HL-60/S4 treated with retinoic acid at 250 ng/mL for 4 days and 3 days (cell line): ENCODE data around the gene ZNF345.

Source experiments
- in situ Hi-C: fragments of 300-500 bp; cut with MboI; formaldehyde crosslinking; loops from 2 replicates; pipeline ENCODE4 v1.7.0; 2022; ENCODE audit warnings: low sequenced_read_pairs

The ZNF345 gene

GRCh38 chr19:36850559-36851442, at the start of gene ZNF345:
Gene ZNF345, plus strand, starts transcription at chr19:36850876. Its CDS starts 25,955 bp downstream, at chr19:36876831.
- in situ Hi-C loops: no loop called here

DNA sequence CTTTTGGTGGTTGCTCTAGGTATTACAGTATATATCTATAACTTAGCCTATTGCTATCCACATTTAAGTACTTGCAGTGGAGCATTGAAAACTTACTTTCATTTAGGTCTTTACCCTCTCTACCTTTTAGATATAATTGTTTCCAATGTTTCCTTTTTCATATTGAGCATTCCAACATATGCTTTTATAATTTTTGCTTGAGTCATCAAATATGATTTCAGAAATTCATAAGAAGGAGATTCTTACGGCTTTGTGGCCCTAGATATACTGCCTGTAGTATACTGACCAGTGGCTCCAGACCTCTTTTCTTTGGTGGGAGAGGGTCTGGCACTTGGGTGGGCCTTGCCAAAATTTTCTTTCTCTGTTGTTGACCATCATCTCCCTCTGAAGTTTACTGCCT, 45.3 kb upstream of the ZNF345 start:
- in situ Hi-C loops: no loop called here

DNA sequence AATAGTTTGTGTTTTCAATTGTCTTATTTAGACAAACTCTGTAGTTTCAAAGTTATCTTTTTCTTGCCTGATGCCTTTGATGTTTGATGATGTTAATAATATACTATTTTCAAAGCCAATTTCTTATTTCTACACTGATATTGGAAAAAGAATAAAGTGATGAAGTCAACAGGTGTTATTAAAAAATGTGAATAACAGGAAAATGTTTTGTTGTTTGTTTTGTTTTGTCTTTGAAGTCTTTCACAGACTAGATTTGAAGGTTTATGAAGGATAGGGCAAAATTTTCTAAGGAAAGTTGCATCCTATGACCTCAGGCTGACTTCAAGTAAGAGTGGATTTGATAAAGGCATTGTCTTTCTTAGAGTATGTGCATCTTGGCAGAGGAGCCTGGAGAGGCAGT, 43.6 kb upstream of the ZNF345 start:
- in situ Hi-C loops: no loop called here

GRCh38 chr19:36819130-36819630, 31.5 kb upstream of the ZNF345 start:
- in situ Hi-C loops: no loop called here

DNA sequence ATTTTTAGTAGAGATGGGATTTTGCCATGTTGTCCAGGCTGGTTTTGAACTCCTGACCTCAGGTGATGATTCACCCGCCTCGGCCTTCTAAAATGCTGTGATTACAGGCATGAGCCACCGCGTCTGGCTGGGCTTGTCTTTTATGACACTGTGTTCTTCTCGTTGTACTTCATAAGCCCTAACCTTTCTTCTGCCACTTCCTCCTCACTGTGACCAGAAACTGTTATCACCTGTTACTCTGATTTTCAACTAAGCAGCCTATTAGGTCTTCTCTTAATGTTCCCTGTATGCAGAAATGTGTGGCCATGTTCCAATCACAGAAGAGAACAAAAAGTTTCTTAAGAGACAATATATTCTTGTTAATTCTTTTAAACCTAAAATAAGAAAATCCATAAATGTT, 28.9 kb upstream of the ZNF345 start:
- in situ Hi-C loops: no loop called here

DNA sequence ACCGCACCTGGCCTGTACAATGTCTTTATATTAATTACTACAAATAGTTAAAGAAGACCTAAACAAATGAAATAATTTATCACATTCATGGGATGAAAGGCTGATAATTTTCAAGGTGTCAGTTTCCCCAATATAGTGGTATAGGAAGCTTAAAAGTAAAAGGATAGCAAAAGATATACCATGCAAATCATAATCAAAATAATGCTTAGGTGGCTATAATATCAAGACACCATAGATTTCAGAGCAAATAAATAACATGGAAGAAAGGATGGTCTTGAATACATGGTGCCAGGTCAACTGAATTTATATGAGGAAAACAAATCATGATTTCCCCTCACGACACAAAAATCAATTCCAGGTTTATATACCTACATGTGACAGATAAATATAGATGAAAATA, 17.2 kb upstream of the ZNF345 start:
- in situ Hi-C loops: no loop called here

GRCh38 chr19:36837176-36837905, 13.3 kb upstream of the ZNF345 start:
- in situ Hi-C loops: no loop called here

- in situ Hi-C loops: no loop called here
Measured at GRCh38 chr19:36837906-36838783, 12.5 kb upstream of the ZNF345 start, which contains the start of gene ZNF790. Gene ZNF790, minus strand, starts transcription at chr19:36838387. Its CDS starts 12,768 bp downstream, at chr19:36825619.

- in situ Hi-C loops: no loop called here
Measured at GRCh38 chr19:36838784-36839324, 11.8 kb upstream of the ZNF345 start.

GRCh38 chr19:36847968-36848367, 2.7 kb upstream of the ZNF345 start:
- in situ Hi-C loops: no loop called here

DNA sequence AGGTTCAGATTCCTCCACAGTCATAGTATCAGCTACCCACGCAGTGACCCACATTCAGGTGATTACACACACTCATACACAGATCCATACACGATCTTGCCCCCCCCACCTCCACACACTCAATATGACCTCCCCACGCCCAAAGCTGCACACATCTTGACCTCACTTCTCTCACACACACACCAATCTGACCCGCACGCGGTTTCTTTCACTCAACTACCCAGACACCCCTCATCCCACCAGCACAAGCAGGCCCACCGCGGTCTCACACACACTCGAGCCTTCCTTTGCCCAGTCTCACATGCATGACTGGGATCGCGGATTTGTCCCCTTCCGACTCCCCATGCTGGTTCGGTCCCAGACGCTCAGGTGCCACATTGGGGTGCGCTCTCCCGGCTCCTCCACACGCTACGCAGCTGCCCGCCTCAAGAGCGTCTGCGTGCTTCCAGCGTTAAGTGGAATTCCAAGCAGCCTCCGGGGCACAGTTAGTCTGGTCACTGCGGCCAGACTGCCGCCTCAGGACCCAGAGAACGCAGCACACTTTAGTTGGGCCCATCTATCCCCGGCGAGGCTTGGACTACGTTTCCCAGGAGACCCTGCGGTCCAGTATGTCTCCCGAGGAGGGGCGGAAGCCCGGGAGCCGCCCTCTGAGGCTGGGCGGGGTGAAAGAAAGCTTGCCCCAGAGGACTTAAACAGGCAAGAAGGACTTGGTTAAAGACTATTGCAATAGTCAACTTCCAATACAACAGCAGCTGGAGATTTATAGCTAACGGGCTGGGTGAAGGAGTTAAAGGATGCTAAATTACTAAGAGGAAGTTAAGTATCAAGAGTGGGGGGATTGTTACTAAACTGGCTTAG, 746 bp upstream of the ZNF345 start:
- in situ Hi-C loops: no loop called here

DNA sequence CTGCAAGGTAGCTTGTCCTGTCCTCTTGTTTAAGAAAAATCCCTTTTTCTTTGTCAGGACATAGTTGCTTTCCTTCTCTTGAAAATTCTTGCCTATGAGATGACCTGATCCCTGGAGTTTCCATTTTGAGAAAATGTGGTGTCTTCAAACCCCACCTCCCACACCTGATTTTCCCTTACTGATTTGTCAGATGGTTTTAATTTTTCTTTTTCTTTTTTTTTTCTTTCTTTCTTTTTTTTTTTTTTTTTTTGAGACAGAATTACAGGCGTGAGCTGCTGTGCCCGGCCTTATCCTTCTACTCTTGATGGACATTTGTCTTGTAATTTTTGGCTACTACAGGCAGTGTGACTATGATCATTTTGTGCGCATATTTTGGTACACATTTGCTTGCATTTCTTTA, 1.2 kb downstream of the ZNF345 start:
- in situ Hi-C loops: no loop called here

GRCh38 chr19:36876993-36877938, 26.6 kb downstream of the ZNF345 start:
- in situ Hi-C loops: no loop called here

GRCh38 chr19:36891768-36892357, 41.2 kb downstream of the ZNF345 start:
- in situ Hi-C loops: no loop called here

DNA sequence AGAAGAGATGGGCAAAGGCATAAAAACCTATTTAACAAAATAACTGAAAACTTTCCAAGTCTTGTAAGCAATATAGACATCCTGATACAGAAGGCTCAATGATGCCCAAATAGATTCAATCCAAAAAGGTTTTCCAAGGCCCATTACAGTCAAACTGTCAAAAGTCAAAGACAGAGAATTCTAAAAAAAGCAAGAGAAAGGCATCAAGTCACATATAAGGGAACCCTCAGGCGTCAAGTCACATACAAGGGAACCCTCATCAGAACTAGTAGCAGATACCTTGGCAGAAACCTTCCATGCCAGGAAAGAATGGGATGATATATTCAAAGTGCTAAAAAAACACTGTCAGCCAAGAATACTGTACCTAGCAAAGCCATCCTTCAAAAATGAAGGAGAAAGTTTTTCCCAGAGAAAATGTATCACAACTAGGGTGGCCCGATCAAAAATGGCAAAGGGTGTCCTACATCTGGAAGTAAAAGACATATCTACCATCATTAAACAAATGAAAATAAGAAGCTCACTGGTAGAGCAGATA, 44.2 kb downstream of the ZNF345 start:
- in situ Hi-C loops: no loop called here

- in situ Hi-C loops: no loop called here
Measured at GRCh38 chr19:36898422-36898821, 47.7 kb downstream of the ZNF345 start.

DNA sequence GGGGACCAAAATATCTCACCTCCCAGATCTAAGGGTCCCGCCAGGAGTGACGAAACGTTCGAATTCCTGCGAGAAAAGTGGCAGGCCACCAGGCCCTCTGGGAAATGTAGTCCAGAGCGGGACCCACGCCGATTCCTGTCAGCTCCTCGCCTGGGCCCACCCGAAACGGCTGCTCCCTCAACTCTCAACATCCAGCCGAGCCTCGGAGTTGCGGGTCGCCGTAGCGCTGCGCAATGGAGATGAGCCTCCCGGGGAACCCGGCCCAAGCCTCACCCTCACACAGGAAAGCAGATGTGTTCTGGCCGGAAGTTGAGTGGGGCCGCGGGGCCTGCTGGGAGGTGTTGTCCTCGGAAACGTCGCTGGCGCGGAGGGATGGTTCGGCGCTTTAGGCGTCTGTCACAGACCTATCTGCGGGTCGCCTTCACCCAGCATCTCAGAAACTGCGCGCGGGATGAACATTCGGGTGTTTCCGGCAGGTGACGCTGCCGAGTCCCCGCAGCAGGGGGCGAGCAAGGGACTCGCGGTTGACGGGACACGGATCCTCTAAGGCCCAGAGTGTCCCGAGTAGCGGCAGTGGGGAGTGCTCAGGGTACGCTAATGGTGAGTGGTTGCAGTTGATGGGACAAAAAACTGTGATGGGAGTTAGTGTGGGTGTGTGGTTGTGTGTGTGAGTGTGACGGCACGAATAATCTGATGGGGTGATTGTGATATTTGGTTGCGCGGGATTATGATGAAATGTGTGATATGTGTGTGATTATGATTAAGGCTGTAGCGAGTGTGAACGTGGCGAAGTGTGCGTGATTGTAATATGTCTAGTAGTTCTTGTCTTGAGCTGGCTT, 65.5 kb downstream of the ZNF345 start, which contains the start of the genes ZNF568 and ZNF829:
Gene ZNF568, plus strand, starts transcription at position 341 of the 839 bp plus-strand sequence. CDS start 6,439 bp downstream, outside the sequence.
Gene ZNF829, minus strand, starts transcription at position 300 of the 839 bp plus-strand sequence. CDS start 1,124 bp downstream, outside the sequence.
- in situ Hi-C loops: no loop called here
